K562 treated with DMSO at 1 percent for 48 hours (cell line): Measurements from ENCODE around the gene WFDC13. TPM values are rescaled to one million over a fixed set of nuclear protein-coding genes. Genes with fewer than 3 reads are reported as not detected.

ENCODE experiments used
- total RNA-seq: library from RNA; unstranded; fragments of 300-600 nt; gene quantifications from 2 replicates; pipeline ENCODE4 v1.2.3, GENCODE V29; 2022; ENCODE audit warnings: low replicate concordance; ENCODE audit errors: extremely low read depth

WFDC13 gene
- not detected in 2 replicates for total RNA-seq

GRCh38 chr20:45701873-45702272, at the start of gene WFDC13:
WFDC13 (plus strand) TSS chr20:45702038; CDS start chr20:45702124, 86 bp downstream.

GRCh38 chr20:45670139-45670538, 31.7 kb upstream of the WFDC13 start, which contains the start of gene WFDC11:
WFDC11 (minus strand) TSS chr20:45670239; CDS start chr20:45650600, 19,639 bp downstream.

GRCh38 chr20:45704969-45705637, 3.3 kb downstream of the WFDC13 start, which contains the start of gene WFDC10B:
WFDC10B (minus strand) TSS chr20:45705019; CDS start chr20:45685992, 19,027 bp downstream.

GRCh38 chr20:45722047-45722446, 20.2 kb downstream of the WFDC13 start, which contains the start of gene SPINT4:
SPINT4 (plus strand) TSS chr20:45722347; CDS start chr20:45722368, 21 bp downstream.

Other genes with a start within 250 kb of the WFDC13 start
- not detected in 2 replicates for gene WFDC2, start 232.3 kb upstream of the WFDC13 start, total RNA-seq
- gene SPINT3, start 186.4 kb upstream of the WFDC13 start, total RNA-seq, result not detected in 2 replicates
- not detected in 2 replicates for gene WFDC6, start 162.6 kb upstream of the WFDC13 start, total RNA-seq
- gene EPPIN, start 154.6 kb upstream of the WFDC13 start, total RNA-seq, result not detected in 2 replicates
- not detected in 2 replicates for gene WFDC8, start 122.8 kb upstream of the WFDC13 start, total RNA-seq
- not detected in 2 replicates for gene WFDC10A, start 72.3 kb upstream of the WFDC13 start, total RNA-seq
- gene WFDC9, start 70.8 kb upstream of the WFDC13 start, total RNA-seq, result not detected in 2 replicates
- not detected in 2 replicates for gene WFDC11, start 31.8 kb upstream of the WFDC13 start, total RNA-seq
- gene WFDC10B, start 3.0 kb downstream of the WFDC13 start, total RNA-seq, result not detected in 2 replicates
- gene SPINT4, start 20.3 kb downstream of the WFDC13 start, total RNA-seq, result not detected in 2 replicates
- gene WFDC3, start 89.8 kb downstream of the WFDC13 start, total RNA-seq, result not detected in 2 replicates
- not detected in 2 replicates for gene DNTTIP1, start 89.9 kb downstream of the WFDC13 start, total RNA-seq
- not detected in 2 replicates for gene UBE2C, start 110.6 kb downstream of the WFDC13 start, total RNA-seq
- not detected in 2 replicates for gene TNNC2, start 125.3 kb downstream of the WFDC13 start, total RNA-seq
- not detected in 2 replicates for gene SNX21, start 131.8 kb downstream of the WFDC13 start, total RNA-seq
- not detected in 2 replicates for gene ACOT8, start 155.4 kb downstream of the WFDC13 start, total RNA-seq
- not detected in 2 replicates for gene ZSWIM3, start 155.6 kb downstream of the WFDC13 start, total RNA-seq
- gene ZSWIM1, start 179.2 kb downstream of the WFDC13 start, total RNA-seq, result not detected in 2 replicates
- not detected in 2 replicates for gene SPATA25, start 185.6 kb downstream of the WFDC13 start, total RNA-seq
- gene NEURL2, start 189.2 kb downstream of the WFDC13 start, total RNA-seq, result not detected in 2 replicates
- gene CTSA, start 189.3 kb downstream of the WFDC13 start, total RNA-seq, result not detected in 2 replicates
- not detected in 2 replicates for gene PLTP, start 210.1 kb downstream of the WFDC13 start, total RNA-seq
- not detected in 2 replicates for gene PCIF1, start 232.6 kb downstream of the WFDC13 start, total RNA-seq